BJ (cell line): Measurements from ENCODE around the gene P3R3URF. TPM values are rescaled to one million over a fixed set of nuclear protein-coding genes. Genes with fewer than 3 reads are reported as not detected.

Experiments used
- CTCF ChIA-PET: fragments of 350-600 bp; formaldehyde crosslinking; extraction: SDS; loops from one replicate; lab custom pipeline; 2021; ENCODE audit warnings: antibody characterized with exemption, inconsistent platforms; lab: Yijun Ruan, JAX
- POLR2A ChIA-PET: fragments of 300-600 bp; sonication (Branson Sonifier 250); formaldehyde crosslinking; extraction: SDS; loops from one replicate; lab custom pipeline; 2021; ENCODE audit warnings: antibody characterized with exemption; lab: Charles Lee
- DNase-seq: peaks from one replicate; pipeline ENCODE4 v3.0.0-alpha.2; 2011; ENCODE audit warnings: low read depth
- H3K27me3 ChIP-seq: 2 replicates; pipeline ENCODE4 v1.6.0; 2011; ENCODE audit warnings: low read length; ENCODE audit not compliant: control insufficient read depth, insufficient read depth
- H3K36me3 ChIP-seq: 2 replicates; pipeline ENCODE4 v1.5.1; 2011; ENCODE audit warnings: low read length; ENCODE audit not compliant: control insufficient read depth, insufficient read depth
- H3K4me3 ChIP-seq: 2 replicates; pipeline ENCODE4 v1.5.1; 2011; ENCODE audit warnings: low read depth, mild to moderate bottlenecking, control low read depth, low read length
- CTCF ChIP-seq: IDR thresholded peaks from 2 replicates; pipeline ENCODE4 v1.5.1; 2011; ENCODE audit warnings: low read depth, mild to moderate bottlenecking, control low read depth, inconsistent platforms, low read length, moderate library complexity; ENCODE audit not compliant: insufficient read depth
- polyA plus RNA-seq: library from polyadenylated mRNA; depleted of rRNA; stranded (reverse); fragments of >200 nt; gene quantifications from 2 replicates; pipeline ENCODE4 v1.2.3, GENCODE V29; 2011

The P3R3URF gene
- polyA plus RNA-seq, 1 experiment = not detected

- ChIA-PET CTCF (interaction anchor here (0.6 kb wide), 1 partner anchor 166 kb away, joined by 3 read pairs; no protein-coding TSS in a partner anchor), POLR2A (no interaction called here)
- DNase-seq = no peak
- Histone ChIP-seq H3K27me3 (no peaks in the 10 kb centered on the region), H3K36me3 (peaks cover 26% of the 10 kb centered on the region), H3K4me3 (no peak overlapping the region)
- TF ChIP-seq CTCF = no peak
Observed at GRCh38 chr1:46190539-46190938, 14.3 kb upstream of the P3R3URF start.

GRCh38 chr1:46188295-46189030 is 12.2 kb upstream of the P3R3URF start:
- POLR2A ChIA-PET = no interaction called here
- no peaks in the 10 kb centered on the region for H3K27me3 ChIP-seq
- H3K4me3 ChIP-seq = no peak overlapping the region
- CTCF ChIA-PET = interaction anchor here (1.2 to 1.9 kb wide), 3 partner anchors 11 to 35 kb away, joined by 3 to 7 read pairs (median 6); no protein-coding TSS in a partner anchor
- no peak for DNase-seq
- H3K36me3 ChIP-seq = peaks cover 23% of the 10 kb centered on the region
- TF ChIP-seq CTCF = peak; percentile 18; the same call in 1 of the 2 replicates

GRCh38 chr1:46187106-46187869 is 11.0 kb upstream of the P3R3URF start:
- no peak overlapping the region for H3K4me3 ChIP-seq
- ChIA-PET POLR2A (no interaction called here), CTCF (interaction anchor here (0.6 to 1.2 kb wide), 2 partner anchors 19 to 39 kb away, joined by 3 to 6 read pairs; no protein-coding TSS in a partner anchor)
- no peaks in the 10 kb centered on the region for H3K27me3 ChIP-seq
- TF ChIP-seq CTCF = no peak
- peaks cover 17% of the 10 kb centered on the region for H3K36me3 ChIP-seq
- no peak for DNase-seq

GRCh38 chr1:46186076-46186475 is 9.8 kb upstream of the P3R3URF start:
- Histone ChIP-seq H3K4me3 (no peak overlapping the region), H3K27me3 (no peaks in the 10 kb centered on the region), H3K36me3 (peaks cover 12% of the 10 kb centered on the region)
- ChIA-PET POLR2A (no interaction called here), CTCF (no interaction called here)
- DNase-seq = no peak
- no peak for TF ChIP-seq CTCF

- Histone ChIP-seq H3K27me3 (no peaks in the 10 kb centered on the region), H3K4me3 (no peak overlapping the region), H3K36me3 (peaks cover 8% of the 10 kb centered on the region)
- POLR2A ChIA-PET = no interaction called here
- CTCF ChIA-PET = interaction anchor here (2.6 to 6.0 kb wide), 2 partner anchors 9 to 38 kb away, joined by 9 to 42 read pairs; no protein-coding TSS in a partner anchor
- DNase-seq = no peak
- TF ChIP-seq CTCF = no peak
Observed at GRCh38 chr1:46184920-46185658, 8.8 kb upstream of the P3R3URF start.
